ENCODE measurements around the gene PROKR1.

- TF ChIP-seq, protein P1, sequence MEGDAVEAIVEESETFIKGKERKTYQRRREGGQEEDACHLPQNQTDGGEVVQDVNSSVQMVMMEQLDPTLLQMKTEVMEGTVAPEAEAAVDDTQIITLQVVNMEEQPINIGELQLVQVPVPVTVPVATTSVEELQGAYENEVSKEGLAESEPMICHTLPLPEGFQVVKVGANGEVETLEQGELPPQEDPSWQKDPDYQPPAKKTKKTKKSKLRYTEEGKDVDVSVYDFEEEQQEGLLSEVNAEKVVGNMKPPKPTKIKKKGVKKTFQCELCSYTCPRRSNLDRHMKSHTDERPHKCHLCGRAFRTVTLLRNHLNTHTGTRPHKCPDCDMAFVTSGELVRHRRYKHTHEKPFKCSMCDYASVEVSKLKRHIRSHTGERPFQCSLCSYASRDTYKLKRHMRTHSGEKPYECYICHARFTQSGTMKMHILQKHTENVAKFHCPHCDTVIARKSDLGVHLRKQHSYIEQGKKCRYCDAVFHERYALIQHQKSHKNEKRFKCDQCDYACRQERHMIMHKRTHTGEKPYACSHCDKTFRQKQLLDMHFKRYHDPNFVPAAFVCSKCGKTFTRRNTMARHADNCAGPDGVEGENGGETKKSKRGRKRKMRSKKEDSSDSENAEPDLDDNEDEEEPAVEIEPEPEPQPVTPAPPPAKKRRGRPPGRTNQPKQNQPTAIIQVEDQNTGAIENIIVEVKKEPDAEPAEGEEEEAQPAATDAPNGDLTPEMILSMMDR (IDR thresholded peaks at IDR 0.05): no peak
- no peak for TF ChIP-seq POLR2A (IDR thresholded peaks at IDR 0.05)
Measured at GRCh38 chr2:68696554-68696953, 53.2 kb downstream of the PROKR1 start.

Data from esophagus squamous epithelium (tissue), 4 donors.